ENCODE data around the gene MGMT.

DNA sequence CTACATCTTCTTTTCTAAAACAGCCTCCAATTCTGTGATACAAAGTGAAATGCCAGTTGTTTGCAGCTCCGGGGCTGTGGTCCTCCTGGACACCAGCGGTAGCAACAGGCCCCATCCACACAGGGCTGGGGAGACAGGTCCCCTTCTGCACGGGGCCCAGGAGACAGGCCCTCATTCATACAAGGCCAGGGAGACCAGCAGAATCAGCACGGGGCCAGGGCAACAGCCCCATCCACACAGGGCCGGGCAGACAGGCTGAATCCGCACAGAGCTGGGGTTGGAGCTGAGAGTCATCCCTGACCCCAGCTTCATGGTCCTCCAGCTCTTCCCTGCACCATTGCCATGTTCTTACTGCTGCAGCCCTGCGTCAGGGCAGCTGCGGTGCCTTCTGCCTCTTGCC lies 238.6 kb downstream of the MGMT start:
- TF ChIP-seq EZH2phosphoT487 (IDR thresholded peaks at IDR 0.05; ENCODE audit: low read length) (no peak), EZH2 (optimal IDR thresholded peaks at IDR 0.05; ENCODE audit: low read depth, low read length) (no peak)
